NCI-H2227 treated with DMSO at 0.1 percent for 48 hours (cell line): ENCODE data around the gene SRRM3.
"Not testable (repeated sequence)": the region's sequence is repeated elsewhere in the genome, so short reads cannot be mapped to it uniquely, and the experiment has no call there.

ENCODE experiments used
- DNase-seq: peaks from one replicate; lab custom pipeline; 2025; lab: John Stamatoyannopoulos, UW

Gene SRRM3, protein sequence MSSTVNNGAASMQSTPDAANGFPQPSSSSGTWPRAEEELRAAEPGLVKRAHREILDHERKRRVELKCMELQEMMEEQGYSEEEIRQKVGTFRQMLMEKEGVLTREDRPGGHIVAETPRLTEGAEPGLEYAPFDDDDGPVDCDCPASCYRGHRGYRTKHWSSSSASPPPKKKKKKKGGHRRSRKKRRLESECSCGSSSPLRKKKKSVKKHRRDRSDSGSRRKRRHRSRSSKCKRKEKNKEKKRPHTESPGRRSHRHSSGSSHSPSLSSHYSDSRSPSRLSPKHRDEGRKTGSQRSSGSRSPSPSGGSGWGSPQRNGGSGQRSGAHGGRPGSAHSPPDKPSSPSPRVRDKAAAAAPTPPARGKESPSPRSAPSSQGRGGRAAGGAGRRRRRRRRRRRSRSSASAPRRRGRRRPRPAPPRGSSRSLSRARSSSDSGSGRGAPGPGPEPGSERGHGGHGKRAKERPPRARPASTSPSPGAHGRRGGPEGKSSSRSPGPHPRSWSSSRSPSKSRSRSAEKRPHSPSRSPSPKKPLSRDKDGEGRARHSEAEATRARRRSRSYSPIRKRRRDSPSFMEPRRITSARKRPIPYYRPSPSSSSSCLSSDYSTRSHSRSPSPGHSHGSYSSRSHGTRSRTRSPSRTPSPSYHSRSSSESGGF

GRCh38 chr7:76201732-76202665 lies at the start of gene SRRM3:
Gene SRRM3 (plus strand): TSS chr7:76201896. CDS start chr7:76235067, 33,171 bp downstream.
- peak; percentile 79 for DNase-seq

GRCh38 chr7:76151932-76152331 lies 49.8 kb upstream of the SRRM3 start:
- no peak for DNase-seq

DNA sequence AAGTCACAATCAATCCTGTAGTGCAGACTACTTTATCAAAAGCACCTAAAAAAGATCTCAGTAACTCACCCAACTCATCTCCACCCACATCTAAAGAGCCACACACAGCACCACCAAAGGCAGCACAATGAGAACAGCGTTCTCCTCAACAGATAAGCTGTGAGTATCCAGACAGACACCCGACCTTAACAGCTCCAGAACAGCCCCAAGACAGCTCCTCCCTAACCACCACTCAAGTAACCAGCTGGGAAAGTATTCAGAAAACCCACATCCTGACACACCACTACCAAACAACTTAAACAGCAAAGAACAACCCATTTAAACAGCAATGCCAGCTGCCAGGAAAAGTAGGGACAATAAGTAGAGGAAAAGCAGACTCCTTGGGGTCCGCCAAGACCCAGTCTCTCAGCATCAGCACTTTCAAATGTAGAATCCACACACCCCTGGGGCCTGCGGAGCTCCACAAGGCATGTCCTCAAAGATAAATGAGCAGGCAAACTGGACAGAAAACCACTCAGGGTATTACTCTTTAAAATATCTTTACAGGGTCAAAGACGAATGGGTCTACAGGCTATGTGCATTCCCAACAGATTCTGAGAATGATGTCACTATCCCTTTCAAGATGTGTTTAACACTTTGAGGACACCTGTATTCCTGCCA lies 48.0 kb upstream of the SRRM3 start:
- DNase-seq, result not testable (repeated sequence)

- DNase-seq, result no peak
Observed at GRCh38 chr7:76155938-76156337, 45.8 kb upstream of the SRRM3 start.

DNA sequence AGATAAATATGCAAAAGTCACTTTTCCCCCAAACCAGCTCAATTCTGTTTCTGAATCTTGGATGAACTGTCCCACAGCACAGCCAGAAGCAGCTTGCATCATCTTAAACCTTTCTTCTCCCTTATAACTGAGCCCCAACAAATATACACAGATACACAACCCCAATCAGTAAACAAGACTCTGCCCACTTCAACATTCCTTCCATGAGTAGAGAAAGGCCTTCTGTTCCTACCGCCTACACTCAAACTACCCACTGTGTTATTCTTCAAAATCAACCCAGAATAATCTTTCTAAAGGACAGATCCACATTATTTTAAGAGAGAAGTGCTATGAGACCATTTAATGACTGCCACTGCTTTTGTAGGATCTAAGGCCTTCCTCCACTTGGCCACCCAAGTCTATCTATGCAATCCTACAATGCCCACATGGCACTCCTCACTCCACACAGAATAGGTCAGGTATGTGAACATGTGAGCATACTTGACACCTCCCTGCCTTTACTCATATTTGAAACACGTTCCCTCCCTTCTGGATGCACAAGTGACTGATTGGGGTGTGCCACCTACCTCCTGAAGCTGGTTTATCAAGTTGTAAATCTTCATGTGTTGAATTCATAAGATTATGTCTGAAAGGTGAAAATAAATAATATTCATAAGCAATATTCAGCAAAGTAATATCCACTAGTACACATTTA lies 44.6 kb upstream of the SRRM3 start:
- not testable (repeated sequence) for DNase-seq

- DNase-seq, result not testable (repeated sequence)
Observed at GRCh38 chr7:76158416-76158815, 43.3 kb upstream of the SRRM3 start.

DNA sequence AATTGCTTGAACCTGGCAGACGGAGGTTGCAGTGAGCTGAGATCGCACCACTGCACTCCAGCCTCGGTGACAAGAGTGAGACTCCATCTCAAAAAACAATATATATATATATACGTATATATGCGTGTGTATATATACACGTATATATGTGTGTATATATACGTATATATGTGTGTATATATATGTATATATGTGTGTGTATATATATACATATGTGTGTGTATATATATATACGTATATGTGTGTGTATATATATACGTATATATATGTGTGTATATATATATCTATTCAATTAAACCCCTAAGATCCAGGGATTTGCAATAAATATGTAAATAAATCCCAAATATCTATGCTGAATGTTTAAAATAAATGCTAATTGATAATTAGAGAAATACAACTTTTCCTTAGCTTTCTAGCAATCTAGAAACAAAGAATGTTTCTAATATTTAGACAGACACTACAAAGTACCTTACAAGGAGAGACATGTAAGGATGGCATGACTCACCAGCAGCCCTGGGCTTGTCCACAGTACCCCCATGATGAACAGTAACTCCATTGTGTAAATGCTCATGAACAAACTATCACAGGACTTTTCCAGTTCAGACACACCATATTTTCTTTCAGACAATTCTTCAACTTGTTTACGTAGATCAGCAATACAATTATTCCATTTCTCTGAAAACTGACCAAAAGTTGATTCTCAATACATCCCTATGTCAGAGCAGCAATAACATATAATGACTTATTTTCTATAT lies 39.1 kb upstream of the SRRM3 start:
- DNase-seq, result not testable (repeated sequence)

- DNase-seq, result not testable (repeated sequence)
Observed at GRCh38 chr7:76163812-76164211, 37.9 kb upstream of the SRRM3 start.

DNA sequence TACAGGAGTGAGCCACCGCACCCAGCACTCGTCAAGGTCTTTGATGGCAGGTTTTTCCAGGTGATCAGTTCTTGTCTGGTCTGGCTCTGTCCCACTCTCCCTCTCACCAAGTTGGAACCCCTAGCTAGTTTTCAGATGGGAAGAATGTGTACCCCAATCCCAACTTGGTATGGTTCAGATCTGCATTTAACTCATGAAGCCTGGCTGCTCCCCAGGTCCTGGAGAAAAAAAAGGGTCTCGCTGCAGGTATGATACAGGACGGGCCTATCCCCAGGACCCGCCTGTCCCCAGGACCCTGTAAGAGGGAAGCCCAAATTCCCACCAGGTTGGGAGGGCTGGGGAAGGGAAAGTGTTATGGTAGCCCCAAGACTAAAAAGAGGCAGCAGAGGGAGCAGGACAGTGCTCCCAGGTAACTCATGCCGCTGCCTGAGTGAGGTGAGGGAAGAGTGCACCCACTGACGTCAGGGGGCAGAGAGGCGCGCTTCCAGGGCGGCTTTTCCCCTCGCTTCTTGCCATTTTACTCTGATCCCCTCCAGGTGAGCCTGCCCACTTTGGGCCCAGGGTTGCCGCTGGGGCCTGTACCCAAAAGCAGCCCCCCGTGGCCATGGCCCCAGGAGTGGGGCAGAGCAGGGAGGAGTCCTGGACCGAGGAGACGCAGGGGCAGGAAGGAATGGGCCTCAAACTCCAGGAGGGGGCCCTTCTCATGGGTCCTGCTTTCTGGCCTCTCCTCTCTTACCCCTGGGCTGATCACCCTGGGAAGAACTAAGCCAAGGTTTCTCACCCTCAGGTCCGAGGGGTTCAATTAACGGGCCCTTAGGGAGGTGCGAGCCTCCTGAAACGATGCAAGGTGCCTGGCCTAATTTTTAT lies 36.4 kb upstream of the SRRM3 start:
- DNase-seq, result no peak

GRCh38 chr7:76165973-76166403 lies 35.7 kb upstream of the SRRM3 start:
- DNase-seq, result no peak

DNA sequence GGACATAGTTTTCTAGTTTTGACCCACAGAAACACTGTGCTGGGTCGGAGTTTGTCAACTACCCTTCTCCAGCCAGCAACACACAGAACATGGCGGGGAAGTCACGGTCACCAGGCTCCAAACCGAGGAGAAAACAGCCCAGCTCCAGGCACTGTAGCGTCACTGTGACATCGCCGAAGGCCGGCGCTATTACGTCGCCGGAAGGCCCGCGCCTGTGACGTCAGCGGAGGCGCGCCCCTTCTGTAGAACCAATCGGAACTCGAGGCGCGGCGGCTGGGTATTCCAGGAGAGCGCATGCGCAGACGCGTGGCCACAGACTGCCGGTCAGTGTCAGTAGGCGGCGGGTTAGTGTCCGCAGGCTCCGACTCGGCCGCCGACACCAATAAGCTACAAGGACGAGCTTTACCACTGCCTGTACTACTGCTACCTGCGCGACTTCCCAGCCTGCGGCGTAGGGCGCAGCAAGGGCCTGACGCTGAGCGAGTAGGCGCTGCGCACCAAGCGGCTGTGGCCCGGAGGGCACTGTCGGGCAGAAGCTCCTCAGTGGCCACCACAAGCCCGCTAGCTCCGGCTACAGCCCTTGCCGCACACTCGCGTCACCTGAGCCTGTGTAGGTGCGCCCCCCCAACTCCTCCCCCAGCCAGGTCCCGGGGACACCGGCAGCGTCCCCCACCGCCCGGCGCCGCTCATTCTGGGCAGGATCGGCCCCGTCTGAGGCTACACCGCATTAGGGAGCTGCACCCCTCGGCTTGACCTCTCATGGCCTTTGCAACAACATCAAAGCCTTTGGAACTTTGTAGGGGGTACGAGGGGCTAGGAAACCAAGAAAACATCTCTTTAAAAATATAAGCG lies 35.1 kb upstream of the SRRM3 start:
- peak; percentile 98 for DNase-seq

- no peak for DNase-seq
Observed at GRCh38 chr7:76173566-76174205, 28.0 kb upstream of the SRRM3 start.

GRCh38 chr7:76176951-76177350 lies 24.7 kb upstream of the SRRM3 start:
- DNase-seq, result not testable (repeated sequence)

DNA sequence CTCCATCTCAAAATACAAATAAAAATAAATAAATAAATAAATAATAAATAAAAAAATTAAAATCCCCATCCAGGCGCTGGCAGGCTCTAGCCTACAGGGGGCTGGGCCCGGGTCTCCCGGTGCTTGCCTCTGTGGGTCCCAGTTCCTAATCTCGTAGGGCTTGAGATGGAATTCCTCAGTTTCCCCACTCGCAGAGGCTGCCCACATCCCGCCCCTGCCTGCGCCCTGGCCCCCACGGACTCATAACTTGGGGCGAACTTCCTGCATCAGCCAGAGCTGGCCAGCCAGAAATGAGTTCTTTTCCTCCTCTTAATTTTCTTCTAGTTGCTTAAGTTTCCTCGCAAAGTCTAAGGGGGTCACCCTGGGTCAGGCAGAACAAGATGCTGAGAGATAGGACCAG lies 22.0 kb upstream of the SRRM3 start:
- no peak for DNase-seq

DNA sequence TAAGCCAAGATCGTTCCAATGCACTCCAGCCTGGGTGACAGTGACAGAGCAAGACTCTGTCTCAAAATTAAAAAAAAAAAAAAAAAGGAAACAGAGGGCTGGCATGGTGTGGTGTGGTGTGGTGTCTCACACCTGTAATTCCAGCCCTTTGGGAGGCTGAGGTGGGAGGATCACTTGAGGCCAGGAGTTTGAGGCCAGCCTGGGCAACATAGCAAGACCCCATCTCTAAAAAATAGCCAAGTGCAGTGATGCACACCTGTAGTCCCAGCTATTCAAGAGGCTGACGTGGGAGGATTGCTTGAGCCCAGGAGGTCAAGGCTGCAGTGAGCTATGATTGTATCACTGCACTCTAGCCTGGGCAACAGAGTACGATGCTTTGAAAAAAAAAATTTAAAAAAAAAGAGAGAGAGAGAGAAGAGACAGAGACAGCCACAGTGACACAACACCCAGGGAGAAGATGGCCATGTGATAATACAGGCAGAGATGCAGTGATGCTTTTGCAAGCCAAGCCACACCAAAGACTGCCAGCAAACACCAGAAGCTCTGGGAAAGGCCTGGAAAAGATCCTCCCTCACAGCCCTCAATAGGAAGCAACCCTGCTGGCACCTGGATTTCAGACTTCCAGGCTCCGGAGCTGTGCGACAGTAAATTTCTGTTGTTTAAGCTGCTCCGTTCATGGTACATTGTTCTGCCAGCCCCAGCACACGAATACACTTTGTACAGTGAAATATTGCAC lies 19.3 kb upstream of the SRRM3 start:
- no peak for DNase-seq

- DNase-seq, result peak; percentile 18
Observed at GRCh38 chr7:76185187-76185896, 16.4 kb upstream of the SRRM3 start.

DNA sequence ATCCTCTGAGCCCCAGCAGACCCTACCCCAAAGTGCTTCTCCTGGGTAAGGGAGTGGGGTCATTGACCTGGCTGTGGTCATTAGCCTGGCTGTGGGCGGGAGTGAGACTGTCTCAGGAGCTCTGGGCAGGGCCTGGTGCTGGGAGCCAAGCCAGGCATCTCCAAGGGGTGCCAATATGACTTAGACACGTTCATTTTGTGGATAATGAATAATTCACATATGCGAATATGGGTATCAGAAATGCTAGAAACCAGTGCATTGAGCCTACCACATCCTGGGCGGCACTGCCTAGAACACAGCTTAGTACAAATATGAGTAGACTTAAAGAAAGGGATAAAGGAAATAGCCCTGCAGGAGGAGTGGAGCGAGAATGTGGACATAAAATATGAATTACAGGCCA lies 14.4 kb upstream of the SRRM3 start:
- DNase-seq, result no peak
